ENCODE measurements around the gene IFNA8.
A peak's percentile ranks its signal among the peaks of the same experiment; 100 is the strongest.

The IFNA8 gene

GRCh38 chr9:21402386-21403251 lies 6.3 kb upstream of the IFNA8 start (continued):
- no peak for TF ChIP-seq SP2 (tag by site-specific recombination; IDR thresholded peaks at IDR 0.05)
- peak; percentile 65 for TF ChIP-seq ZNF335 (tag by site-specific recombination; conservative IDR thresholded peaks at IDR 0.05)
- TF ChIP-seq ZNF266 (tag by site-specific recombination; IDR thresholded peaks at IDR 0.05; ENCODE audit: low read depth): no peak
- 0 out of 2 replicates have a peak, but pooled peaks have one; percentile 19 for TF ChIP-seq YY2 (tag by site-specific recombination; IDR thresholded peaks at IDR 0.05)
- TF ChIP-seq SP7 (tag by site-specific recombination; IDR thresholded peaks at IDR 0.05): no peak
- no peak for TF ChIP-seq ZBTB6 (tag by site-specific recombination; IDR thresholded peaks at IDR 0.05)

GRCh38 chr9:21404146-21404545 lies 4.8 kb upstream of the IFNA8 start:
- Histone ChIP-seq H3K27ac (ENCODE audit: extremely low read depth, low read depth, low read length) (no peak overlapping the region), H3K4me1 (ENCODE audit: control insufficient read depth, insufficient read depth, low read length) (no peaks in the 10 kb centered on the region), H3K9me3 (ENCODE audit: control insufficient read depth, insufficient read depth, low read depth, low read length) (no peaks in the 10 kb centered on the region), H3K4me3 (ENCODE audit: low read depth, low read length) (no peak overlapping the region), H3K36me3 (ENCODE audit: control insufficient read depth in 2 of 2, insufficient read depth in 1 of 2, low read length in 2 of 2) (no peaks in the 10 kb centered on the region)
- ChIA-PET CTCF (interaction anchor here (0.6 kb wide), 1 partner anchor 604 kb away, joined by 3 read pairs; no protein-coding TSS in a partner anchor), POLR2A (no interaction called here)
- TF ChIP-seq ZNF488 (tag by site-specific recombination; IDR thresholded peaks at IDR 0.05) (no peak), ZNF580 (tag by site-specific recombination; IDR thresholded peaks at IDR 0.05) (no peak), ZNF658 (tag by site-specific recombination; IDR thresholded peaks at IDR 0.05) (no peak), TRIM28 (IDR thresholded peaks at IDR 0.05; ENCODE audit: borderline replicate concordance, low read length) (no peak), WT1 (tag by site-specific recombination; IDR thresholded peaks at IDR 0.05) (no peak), KLF9 (tag by site-specific recombination; IDR thresholded peaks at IDR 0.05; ENCODE audit: low read depth) (no peak), ZNF114 (tag by site-specific recombination; IDR thresholded peaks at IDR 0.05) (no peak), ZNF521 (tag by site-specific recombination; IDR thresholded peaks at IDR 0.05) (no peak), ZNF843 (tag by site-specific recombination; IDR thresholded peaks at IDR 0.05) (no peak), PRDM10 (tag by site-specific recombination; IDR thresholded peaks at IDR 0.05) (no peak), ZNF398 (tag by site-specific recombination; IDR thresholded peaks at IDR 0.05) (no peak)

Data from HEK293 (cell line).